HG03045 (cell line): Measurements from ENCODE around the gene LUC7L3.
A peak's percentile ranks its signal among the peaks of the same experiment; 100 is the strongest.
"Not testable (repeated sequence)": the region's sequence is repeated elsewhere in the genome, so short reads cannot be mapped to it uniquely, and the experiment has no call there.

Experiments
- ATAC-seq: cut with Tn5 transposase; IDR thresholded peaks from one replicate; pipeline ENCODE4 v1.9.1; 2021; ENCODE audit warnings: mild to moderate bottlenecking, moderate library complexity; ENCODE audit not compliant: unreplicated experiment

Gene LUC7L3, protein sequence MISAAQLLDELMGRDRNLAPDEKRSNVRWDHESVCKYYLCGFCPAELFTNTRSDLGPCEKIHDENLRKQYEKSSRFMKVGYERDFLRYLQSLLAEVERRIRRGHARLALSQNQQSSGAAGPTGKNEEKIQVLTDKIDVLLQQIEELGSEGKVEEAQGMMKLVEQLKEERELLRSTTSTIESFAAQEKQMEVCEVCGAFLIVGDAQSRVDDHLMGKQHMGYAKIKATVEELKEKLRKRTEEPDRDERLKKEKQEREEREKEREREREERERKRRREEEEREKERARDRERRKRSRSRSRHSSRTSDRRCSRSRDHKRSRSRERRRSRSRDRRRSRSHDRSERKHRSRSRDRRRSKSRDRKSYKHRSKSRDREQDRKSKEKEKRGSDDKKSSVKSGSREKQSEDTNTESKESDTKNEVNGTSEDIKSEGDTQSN

DNA sequence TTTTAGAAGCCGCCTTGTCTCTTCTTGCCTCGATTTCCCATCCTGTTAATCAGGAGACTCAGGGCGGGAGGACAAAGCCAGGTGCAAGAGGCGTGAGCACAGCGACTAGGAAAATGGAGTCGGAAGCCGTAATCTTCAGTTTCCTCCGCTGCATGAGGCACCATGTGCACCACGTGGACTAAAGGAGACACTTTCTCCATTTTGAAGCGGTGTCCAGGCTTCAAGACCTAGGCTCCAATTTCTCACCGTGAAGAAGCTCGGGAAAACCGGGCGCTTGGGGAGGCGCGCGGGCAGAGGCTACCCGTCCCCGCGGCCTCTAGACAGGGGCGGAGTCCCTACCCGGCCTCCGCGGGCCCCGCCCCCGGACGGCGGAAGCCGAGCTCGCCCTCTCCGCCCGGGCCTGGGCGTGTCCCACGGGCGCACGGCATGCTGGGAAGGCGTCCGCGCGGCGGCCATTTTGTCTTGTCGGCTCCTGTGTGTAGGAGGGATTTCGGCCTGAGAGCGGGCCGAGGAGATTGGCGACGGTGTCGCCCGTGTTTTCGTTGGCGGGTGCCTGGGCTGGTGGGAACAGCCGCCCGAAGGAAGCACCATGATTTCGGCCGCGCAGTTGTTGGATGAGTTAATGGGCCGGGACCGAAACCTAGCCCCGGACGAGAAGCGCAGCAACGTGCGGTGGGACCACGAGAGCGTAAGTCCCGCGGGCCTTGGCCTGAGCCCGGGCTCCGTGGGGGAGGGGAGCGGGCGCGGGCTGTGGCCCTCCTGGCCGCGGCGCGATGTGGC lies at the start of gene LUC7L3:
Gene LUC7L3, plus strand, starts transcription at position 460 of the 780 bp plus-strand sequence. Its CDS starts 130 bp downstream, at position 590.
- peak; percentile 90 for ATAC-seq

DNA sequence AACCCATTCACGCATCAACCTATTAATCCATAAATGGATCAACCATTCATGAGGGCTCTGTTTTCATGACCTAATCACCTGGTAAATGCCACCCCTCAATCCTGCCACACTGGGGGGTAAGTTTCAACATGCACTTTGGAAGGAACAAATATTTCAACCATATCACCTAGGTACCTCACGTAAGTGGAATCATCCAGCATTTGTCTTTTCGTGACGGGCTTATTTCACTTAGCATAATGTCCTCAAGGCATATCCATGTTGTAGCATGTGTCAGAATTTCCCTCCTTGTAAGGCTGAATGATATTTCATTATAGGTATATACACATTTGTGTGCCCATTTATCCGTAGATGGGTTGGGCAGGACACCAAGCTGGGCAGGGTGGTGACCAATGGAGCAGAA lies 47.3 kb upstream of the LUC7L3 start:
- no peak for ATAC-seq

DNA sequence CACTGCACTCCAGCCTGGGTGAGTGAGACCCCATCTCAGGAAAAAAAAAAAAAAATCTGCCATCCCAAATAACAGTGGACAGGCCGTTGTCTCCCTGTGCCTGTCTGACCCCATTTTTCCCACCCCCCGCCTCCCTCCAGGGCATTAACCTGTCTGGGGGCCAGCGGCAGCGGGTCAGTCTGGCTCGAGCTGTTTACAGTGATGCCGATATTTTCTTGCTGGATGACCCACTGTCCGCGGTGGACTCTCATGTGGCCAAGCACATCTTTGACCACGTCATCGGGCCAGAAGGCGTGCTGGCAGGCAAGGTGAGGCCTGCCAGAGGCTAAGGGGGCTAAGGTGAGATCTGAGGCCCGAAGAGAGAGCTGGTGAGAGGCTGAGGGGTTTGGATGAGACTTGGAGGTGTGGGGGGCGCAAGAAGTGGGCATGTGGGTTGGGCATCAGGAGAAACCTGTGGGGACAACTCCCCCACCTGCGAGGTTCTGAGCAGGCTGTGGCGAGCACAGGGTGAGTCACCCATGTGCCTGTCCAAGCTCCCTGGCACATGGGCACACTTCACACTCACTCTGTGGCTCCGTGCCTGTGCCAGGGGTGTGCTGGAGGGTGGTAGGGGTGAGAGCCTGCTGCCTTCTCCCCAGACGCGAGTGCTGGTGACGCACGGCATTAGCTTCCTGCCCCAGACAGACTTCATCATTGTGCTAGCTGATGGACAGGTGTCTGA lies 46.4 kb upstream of the LUC7L3 start:
- no peak for ATAC-seq

DNA sequence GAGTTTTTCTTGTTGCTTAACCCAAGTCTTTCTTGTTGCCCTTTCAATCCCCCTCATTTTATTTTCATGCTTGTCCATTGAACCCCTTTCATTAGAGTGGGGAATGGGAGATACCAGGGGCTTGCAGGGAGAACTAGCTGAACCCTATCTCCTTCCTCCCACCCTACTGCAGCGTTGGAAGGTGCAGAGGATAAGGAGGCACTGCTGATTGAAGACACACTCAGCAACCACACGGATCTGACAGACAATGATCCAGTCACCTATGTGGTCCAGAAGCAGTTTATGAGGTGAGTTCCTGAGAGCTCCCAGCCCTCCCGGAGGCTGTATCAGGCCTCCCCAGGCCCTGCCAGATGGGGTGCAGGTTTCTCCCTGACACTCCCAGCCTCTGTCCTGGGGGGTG lies 44.2 kb upstream of the LUC7L3 start:
- no peak for ATAC-seq

DNA sequence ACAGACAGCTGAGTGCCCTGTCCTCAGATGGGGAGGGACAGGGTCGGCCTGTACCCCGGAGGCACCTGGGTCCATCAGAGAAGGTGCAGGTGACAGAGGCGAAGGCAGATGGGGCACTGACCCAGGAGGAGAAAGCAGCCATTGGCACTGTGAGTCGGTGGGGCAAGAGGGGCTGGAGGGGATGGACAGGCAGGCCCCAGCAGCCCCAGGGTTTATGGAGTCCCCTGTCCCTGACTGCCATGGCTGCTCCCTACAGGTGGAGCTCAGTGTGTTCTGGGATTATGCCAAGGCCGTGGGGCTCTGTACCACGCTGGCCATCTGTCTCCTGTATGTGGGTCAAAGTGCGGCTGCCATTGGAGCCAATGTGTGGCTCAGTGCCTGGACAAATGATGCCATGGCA lies 43.8 kb upstream of the LUC7L3 start:
- ATAC-seq: no peak

DNA sequence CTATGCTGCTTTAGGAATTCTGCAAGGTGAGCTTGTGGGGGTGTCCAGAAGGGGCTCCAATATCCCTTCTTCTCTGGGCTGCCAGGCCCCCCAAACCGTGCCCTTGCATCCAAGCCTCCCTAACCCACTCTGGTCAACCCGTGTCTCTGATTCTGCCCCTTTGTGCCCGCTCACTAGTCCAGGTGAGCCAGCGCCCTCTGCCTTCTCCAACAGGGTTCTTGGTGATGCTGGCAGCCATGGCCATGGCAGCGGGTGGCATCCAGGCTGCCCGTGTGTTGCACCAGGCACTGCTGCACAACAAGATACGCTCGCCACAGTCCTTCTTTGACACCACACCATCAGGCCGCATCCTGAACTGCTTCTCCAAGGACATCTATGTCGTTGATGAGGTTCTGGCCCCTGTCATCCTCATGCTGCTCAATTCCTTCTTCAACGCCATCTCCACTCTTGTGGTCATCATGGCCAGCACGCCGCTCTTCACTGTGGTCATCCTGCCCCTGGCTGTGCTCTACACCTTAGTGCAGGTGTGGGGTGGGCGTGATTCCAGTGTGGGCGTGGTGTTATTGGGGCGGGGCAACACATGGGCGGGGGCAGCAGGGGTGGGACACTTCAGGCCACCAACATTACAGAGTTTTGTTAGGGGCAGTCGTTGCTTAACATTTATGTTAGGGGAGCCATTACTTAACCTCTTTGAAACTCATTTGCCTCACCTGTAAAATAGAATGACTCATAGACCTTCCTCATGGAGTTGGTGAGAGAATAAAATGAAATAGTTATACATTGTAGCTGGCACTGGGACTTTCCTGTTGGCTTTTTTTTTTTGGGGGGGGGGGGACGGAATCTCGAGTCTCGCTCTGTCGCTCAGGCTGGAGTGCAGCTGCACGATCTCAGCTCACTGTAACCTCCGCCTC lies 43.1 kb upstream of the LUC7L3 start:
- ATAC-seq: no peak

DNA sequence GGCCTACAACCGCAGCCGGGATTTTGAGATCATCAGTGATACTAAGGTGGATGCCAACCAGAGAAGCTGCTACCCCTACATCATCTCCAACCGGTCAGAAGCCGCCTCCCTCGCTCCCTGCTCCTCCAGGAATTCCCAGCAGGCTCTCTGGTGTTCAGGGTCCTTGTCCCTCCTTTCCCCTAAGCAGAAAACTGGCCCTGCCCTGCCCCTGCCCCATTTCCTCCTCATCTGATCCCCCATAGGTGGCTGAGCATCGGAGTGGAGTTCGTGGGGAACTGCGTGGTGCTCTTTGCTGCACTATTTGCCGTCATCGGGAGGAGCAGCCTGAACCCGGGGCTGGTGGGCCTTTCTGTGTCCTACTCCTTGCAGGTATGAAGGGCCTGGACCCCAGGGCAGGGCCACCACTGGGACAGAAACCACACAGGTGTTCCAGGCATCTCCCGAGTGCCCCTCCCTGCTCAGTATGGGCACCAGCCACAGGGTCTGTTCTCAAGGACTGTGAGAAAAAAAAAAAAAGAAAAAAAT lies 41.5 kb upstream of the LUC7L3 start:
- ATAC-seq: no peak

DNA sequence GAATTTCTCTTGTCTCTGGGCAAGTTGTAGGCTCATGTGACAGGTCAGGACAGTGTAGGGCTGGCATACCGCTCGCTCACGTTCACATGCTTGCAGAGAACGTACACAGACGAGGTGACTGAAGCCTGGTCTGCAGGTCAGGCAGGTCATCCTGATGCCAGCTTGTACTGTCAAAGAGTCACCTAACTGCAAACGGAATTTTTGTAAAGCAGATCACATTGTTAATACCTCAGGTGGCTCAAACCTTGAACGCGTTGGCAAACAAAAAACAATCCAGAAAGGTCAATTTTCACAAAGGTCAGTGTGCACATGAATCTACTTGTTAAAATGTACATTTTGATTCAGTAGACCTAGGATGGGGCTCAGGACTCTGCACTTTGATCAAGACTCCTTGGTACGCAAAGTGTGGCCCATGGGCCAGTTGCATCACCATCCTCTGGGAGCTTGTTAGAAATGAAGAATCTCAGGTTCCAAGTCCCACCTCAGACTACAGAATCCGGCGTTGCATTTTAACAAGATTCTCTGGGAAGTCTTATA lies 40.3 kb upstream of the LUC7L3 start:
- ATAC-seq: no peak

DNA sequence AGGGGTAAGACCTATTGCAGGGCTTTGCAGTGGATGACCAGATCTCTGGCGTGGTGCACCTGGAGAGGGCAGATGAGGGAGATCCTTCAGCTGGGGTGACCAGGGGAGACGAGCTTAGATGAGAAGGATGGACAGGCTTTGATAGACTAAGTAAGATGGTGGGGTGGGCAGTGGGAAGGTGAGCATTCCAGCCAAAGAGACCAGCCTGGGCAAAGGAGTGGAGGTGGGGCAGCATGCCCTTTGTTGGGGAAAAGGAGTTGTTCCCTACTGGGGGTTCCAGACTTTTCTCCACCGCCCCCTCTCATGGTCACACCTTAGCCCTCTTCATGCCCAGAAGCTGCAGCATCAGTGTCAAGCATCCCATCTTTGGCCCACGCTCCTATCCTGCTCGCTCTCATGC lies 39.3 kb upstream of the LUC7L3 start:
- ATAC-seq: no peak

DNA sequence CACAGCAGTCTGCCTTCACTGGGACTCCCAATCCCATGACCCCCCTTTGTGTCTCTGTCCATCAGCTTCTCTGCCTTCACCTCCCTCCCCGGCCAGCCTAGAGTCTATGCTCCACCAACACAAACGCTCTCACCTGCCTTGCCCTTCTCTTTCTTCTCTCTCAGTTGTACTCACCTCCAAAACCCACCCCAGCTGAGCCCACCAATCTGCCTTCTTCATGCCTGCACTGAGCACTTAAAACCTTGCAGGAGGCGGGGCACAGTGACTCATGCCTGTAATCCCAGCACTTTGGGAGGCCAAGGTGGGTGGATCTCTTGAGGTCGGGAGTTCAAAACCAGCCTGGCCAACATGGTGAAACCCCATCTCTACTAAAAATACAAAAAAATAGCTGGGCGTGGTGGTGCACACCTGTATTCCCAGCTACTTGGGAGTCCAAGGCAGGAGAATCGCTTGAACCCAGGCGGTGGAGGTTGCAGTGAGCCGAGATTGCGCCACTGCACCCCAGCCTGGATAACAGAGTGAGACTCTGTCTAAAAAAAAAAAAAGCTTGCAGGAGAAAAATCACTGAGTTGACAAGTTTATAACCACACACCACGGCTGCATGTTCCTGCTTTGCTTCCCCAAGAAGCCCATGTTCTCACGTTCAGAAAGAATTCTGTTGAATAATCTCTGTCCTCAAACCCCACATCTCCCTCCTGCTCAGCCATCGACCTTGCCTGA lies 38.7 kb upstream of the LUC7L3 start:
- not testable (repeated sequence) for ATAC-seq

DNA sequence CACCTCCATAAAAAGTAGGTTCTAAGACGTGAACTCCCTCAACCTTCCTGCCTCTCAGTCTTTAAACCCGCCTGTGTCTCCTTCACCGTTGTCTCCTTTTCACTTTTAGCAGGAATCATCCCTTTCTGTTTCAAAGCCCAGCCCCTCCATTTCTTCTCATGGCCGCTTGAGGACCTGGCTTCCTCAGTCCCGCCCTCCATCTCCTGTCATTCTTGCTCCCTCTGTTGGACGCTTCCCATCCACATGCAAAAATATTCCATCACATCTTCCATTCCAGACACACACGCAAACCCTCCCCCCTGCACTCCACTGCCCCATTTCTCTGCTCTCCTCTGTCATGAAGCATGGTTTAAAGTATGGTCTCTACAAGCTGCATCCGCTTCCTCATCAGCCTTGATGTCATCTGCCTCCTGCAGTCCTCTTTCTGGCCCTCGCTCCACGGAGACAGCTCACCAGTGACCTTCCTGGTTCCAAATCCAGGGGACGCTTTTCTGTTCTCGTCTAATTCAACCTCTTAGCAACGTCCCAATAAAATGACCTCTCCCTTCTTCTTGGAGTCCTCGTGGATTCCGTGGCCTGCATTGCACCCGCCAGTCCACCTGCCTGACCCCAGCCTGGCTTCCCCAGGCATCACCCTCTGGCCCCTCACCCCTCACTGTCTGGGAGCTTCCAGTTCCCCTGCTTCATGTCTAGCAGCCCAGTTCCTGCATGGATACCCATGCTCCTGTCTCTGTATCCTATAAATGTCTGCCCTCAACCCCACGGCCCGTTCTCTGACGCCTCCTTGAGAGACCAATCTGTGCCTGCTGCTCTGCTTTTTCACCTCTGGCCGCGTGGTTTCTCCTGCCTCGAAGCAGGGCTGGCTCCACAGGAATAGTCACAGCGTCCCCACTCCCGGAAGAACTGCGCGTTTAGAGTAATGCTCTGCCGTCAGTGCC lies 37.9 kb upstream of the LUC7L3 start:
- no peak for ATAC-seq

DNA sequence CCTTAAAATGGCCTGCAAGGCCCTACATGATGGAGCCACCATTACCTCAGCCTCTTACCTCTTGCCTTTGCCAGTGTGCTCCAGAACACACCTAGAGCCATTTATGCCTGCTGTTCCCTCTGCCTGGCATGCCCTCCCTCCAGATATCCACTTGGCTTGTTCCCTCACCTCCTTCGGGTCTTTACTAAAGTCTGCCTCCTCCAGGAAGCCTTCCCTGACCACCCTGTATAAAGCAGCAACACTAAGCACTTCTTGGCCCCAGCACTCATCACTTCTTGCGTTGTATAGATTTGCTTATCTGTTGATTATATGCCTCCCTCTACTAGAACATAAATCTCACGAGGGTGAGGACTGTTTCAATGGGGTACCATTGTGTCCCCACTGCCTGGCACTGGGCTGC lies 37.0 kb upstream of the LUC7L3 start:
- no peak for ATAC-seq

DNA sequence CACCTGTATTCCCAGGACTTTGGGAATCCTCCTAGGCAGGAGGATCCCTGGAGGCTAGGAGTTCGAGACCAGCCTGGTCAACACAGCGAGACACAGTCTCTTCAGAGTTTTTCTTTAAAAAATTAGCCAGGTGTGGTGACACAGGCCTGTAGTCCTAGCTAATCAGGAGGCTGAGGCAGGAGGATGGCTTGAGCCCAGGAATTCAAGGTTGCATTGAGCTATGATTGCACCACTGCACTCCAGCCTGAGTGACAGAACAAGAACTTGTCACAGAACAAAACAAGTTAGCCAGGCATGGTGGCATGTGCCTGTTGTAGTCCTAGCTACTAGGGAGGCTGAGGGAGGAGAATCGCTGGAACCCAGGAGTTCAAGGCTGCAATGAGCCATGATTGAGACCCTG lies 36.5 kb upstream of the LUC7L3 start:
- no peak for ATAC-seq

DNA sequence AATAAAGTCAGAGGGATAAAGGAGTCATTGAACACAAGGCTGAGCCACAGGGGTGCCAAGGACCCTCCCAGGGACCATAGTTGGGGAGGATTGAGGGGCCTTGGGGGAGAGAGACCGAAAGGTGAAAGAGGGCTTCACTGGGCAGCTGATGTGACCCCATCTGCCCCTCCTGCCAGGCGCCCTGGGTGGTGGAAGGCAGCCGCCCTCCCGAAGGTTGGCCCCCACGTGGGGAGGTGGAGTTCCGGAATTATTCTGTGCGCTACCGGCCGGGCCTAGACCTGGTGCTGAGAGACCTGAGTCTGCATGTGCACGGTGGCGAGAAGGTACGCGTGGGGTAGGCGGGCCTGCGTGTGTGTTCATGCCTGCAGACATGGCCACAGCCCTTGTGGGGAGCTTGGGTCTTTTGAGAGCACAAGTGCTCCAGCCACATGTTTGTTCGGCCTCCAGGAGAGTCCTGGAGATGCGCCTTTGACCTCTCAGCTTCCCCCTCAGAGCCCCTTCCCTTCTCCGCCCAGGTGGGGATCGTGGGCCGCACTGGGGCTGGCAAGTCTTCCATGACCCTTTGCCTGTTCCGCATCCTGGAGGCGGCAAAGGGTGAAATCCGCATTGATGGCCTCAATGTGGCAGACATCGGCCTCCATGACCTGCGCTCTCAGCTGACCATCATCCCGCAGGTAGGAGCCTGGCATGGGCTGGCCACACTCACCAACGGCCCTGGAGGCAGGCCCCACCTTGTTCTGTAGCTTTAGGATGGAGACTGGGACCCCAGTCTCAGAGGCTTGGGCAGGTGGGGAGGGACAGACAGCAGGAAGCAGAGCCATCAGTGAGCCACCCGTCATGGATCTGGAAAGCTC lies 35.7 kb upstream of the LUC7L3 start:
- ATAC-seq: no peak

DNA sequence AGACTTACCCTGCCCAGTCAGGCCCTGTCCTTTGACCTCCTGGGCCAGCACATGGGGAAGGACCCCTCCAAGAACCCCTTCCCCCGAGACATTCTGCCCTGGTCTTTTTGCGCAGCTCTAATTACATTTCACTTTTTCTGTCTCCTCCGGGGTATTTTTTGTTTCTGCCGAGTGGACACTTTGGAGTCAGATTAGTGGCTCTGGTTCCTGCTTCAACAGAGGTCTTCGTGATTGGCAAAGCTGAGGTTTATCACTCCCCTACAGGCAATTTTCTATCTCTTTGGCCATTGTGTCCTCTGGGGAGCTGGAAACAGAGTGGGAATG lies 35.2 kb upstream of the LUC7L3 start:
- no peak for ATAC-seq

DNA sequence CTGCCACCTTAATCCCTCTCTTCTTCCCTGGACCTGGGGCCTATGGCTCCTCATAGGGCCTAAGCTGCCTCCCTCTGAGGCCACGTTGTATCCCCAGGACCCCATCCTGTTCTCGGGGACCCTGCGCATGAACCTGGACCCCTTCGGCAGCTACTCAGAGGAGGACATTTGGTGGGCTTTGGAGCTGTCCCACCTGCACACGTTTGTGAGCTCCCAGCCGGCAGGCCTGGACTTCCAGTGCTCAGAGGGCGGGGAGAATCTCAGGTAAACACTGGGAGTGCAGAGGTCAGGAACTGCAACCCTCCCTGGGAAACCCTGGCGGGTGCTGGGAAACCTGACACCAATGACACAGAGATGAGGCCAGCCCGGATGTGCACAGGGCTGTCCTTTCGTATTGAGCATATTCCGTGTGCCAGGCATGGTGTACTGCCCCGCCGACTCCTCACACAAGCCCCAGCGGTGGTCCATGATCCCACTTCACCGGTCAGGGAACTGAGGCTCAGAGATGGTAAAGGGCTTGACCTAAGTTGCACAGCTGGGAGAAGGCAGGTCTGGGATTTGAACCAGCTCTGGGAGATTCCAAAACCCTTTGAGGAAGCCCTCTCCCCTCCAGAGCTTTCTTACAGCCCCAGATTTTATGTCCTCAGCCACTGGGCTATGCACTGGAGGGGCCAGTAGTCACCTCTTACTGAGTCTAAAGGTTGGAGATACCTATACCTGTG lies 34.6 kb upstream of the LUC7L3 start:
- ATAC-seq: no peak

DNA sequence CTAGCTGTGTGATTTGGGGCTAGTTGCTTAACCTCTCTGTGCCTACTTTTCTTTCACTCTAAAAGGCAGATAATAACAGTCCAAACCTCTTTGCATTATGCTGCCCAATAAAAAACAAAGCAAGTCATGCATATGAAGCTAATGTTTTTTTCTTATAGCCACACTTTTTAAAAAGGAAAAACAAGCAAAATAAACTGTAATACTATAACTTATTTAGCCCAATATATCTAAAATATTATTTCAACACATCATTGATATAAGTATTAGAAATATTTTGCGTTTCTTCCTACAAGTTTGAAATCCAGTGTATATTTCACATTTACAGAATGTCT lies 34.1 kb upstream of the LUC7L3 start:
- ATAC-seq: no peak
